HG03442 (cell line): ENCODE results near the gene APP.
A peak's percentile ranks its signal among the peaks of the same experiment; 100 is the strongest.
"Not testable (repeated sequence)": the region's sequence is repeated elsewhere in the genome, so short reads cannot be mapped to it uniquely, and the experiment has no call there.

Experiments
- ATAC-seq: cut with Tn5 transposase; IDR thresholded peaks from one replicate; pipeline ENCODE4 v1.9.1; 2021; ENCODE audit warnings: mild to moderate bottlenecking, moderate library complexity; ENCODE audit not compliant: unreplicated experiment

APP gene

GRCh38 chr21:26165331-26165730, 5.2 kb downstream of the APP start:
- ATAC-seq: no peak

GRCh38 chr21:26164311-26164710, 6.3 kb downstream of the APP start:
- no peak for ATAC-seq

DNA sequence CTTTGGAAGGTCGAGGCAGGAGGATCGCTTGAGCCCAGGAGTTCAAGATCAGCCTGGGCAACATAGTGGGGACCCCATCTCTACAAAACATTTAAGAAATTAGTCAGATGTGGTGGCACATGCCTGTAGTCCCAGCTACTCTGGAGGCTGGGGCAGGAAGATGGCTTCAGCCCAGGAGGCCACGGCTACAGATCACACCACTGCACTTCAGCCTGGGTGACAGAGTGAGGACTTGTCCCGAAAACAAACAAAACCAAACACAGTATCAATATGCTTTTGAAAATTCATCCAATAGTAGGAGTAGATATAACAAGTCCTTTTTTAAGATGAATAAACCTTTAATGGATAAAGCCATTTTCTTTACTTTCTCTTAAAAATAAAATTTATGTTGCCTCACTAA, 8.5 kb downstream of the APP start:
- ATAC-seq: no peak

DNA sequence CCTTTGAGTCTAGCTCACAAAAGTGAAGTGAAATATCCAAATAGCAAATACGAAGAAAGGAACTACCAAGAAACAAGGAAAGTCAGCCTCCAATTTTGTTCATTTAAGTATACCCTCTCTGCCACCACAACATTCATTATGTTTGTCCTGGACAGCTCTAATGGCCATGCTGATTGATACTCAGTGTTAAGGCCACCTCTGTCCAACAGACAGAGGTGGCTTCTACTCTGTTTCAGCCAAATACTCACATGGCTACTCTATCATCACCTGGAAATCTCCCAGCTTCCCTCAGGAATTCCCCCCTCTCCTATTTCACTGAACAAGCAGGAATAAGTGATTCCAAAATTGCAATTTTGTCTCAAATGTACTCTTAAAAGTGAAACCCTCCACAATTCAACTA, 10.7 kb downstream of the APP start:
- ATAC-seq: no peak

- ATAC-seq: no peak
Observed at GRCh38 chr21:26157801-26158200, 12.8 kb downstream of the APP start.

DNA sequence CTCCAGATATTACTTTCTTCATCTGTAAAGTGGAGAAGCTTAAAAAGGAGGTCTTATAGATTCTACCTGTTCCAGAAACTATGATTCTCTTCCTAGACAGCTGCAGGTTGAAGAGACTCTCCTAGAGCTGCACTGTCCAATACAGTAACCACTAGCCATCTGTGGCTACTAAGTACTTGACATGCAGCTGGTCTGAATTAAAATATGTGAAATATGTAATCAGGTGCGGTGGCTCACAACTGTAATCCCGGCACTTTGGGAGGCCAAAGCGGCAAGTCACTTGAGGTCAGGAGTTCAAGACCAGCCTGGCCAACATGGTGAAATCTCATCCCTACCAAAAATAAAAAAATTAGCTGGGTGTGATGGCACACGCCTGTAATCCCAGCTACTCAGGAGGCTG, 15.8 kb downstream of the APP start:
- ATAC-seq: no peak

- ATAC-seq: no peak
Observed at GRCh38 chr21:26153758-26154157, 16.8 kb downstream of the APP start.

DNA sequence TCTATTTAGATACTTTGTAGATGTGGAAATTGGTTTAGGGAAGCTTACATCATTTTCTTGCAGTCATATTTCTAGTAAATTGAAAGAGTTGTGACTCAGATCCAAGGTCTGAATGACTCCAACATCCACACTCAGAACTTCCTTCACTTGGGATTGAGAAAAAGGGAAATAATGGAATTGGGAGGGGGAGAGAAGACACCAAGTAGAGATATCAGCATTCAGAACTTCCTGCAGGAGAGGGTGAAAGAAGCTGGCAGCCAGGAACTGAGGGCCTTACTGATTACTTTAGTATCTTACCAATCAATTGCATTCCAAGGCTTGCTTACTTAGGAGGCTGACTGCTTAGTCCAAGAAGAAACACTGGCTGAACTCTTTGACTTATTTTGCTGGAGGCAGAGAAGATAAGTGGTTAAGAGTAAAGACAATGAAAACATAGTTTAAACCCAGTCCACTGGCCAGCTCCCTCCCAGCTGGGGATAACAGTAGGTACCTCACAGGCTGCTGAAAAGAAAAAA, 21.7 kb downstream of the APP start:
- ATAC-seq: no peak

GRCh38 chr21:26148071-26148839, 22.3 kb downstream of the APP start:
- no peak for ATAC-seq

- no peak for ATAC-seq
Observed at GRCh38 chr21:26147535-26147934, 23.0 kb downstream of the APP start.

DNA sequence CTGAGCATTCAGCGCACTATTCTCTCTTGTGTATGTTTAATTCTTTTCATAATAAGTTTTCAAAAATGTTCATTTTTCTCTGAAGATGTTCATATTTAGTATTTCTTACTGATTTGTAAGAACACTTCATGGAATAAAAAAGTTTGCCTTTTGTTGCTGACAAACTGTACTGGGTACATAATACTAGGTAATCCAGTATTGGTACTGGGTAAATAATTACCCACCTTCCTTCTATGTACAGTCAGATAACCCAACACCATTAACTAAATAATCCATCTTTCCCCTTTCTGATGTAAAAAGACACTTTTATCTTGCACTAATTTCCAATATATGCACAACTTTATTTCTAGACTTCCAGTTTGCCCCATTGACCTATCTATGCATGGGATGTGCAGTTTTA, 23.9 kb downstream of the APP start:
- ATAC-seq: no peak

DNA sequence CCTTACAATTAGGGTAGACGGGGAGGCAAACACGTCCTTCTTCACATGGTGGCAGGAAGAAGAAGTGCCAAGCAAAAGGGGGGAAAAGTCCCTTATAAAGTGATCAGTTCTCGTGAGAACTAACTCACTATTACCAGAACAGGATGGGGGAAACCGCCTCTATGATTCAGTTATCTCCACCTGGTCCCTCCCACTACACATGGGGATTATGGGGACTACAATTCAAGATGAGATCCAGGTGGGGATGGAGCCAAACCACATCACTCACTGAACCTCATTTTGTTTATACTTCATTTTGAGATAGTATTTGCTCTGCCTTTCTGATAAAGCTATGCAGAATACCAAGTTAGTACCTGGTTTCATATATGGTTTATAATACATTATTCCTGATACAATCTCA, 26.5 kb downstream of the APP start:
- no peak for ATAC-seq

DNA sequence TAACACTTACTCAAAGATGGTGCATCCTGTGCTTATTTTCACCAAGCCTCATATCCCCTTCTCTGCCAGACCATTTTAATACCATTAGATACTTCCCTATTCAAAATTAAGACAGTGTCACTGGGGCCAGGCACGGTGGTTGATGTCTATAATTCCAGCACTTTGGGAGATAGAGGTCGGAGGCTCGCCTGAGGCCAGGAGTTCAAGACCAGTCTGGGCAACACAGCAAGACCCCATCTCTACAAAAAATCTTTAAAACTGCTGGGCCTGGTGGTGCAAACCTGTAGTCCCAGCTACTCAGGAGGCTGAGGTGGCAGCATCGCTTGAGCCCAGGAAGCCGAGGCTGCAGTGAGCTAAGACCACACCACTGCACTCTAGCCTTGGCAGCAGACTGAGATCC, 28.2 kb downstream of the APP start:
- no peak for ATAC-seq

GRCh38 chr21:26140926-26141325, 29.6 kb downstream of the APP start:
- no peak for ATAC-seq

DNA sequence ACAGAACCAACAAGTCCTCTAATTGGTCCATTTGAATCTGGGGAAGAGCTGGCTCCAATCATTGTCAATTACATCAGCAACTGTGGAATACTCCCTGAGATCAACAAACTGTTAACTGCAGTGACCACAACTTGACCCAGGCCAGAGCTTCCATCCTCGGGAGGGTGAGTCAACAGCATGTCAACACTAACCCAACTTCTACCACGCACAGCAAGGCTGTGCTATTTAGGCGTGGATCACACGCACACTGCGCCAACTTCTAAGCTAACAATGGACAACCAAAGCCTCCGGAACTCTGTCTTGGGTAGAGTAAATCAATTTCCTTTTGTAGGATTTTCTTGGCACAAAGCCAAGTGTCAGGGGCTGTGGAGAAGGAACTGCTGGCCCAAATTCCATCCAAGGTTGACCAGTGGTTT, 30.4 kb downstream of the APP start:
- ATAC-seq: no peak

DNA sequence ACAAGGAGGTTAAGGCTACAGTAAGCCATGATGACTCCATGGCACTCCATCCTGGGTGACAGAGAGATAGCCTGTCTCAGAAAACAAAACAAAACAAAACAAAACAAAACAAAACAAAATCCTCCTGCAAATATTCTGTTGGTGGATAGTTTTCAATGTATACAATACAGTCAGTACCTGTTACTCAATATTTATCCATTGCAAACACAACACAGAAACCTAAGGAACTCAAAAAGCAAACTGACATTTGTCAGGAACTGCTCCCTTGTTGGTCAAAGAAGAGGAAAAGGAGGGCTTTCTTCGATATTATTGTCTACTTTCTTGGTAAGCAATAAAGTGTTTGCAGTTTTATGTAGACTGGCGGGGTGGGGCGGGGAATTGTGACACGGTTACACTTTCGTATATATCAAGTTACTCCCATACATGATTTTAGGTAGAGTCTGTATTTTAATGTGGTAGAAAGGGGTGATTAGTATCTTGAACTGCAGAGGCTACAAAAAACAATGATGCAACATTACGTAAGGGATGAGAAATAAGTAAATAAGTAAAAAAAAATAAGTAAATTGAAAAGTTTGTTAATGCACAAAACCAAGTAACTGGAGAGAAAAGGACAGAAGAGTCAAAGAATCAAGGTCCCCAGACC, 31.8 kb downstream of the APP start:
- no peak for ATAC-seq

- no peak for ATAC-seq
Observed at GRCh38 chr21:26137379-26138060, 33.0 kb downstream of the APP start.

DNA sequence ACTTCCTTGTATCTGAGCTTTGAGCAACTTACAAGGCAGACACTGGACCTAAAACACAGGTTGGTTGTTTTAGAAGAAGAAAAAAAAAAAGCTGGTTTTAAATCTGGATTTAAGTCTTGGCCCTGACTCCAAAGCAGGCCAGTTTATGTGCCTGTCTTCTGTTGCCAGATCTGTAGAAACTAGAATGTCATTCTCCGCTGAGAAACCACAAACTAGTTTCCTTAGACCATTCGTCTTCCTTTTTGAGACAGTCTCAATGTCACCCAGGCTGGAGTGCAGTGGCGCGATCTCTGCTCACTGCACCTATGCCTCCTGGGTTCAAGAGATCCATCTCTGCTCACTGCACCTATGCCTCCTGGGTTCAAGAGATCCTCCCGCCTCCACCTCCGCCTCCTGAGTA, 33.9 kb downstream of the APP start:
- ATAC-seq: peak; percentile 96

DNA sequence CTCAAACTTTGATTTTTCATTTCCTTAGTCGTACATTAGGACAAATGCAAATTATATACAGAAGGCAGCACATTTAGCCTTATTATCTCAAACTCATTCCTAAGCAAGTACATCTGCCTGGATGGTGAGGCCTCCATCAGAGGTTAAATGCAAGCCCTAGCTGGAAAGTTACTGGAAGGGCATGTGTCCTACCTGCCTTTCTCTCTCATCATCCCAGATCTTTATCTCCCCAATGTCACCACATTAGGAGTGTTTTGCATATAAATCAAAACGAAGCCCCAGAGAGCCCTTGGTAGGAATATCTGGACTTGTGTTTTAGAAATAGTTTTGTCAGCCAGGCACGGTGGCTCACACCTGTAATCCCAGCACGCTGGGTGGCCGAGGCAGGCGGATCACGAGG, 35.0 kb downstream of the APP start:
- no peak for ATAC-seq

GRCh38 chr21:26131554-26131953, 39.0 kb downstream of the APP start:
- ATAC-seq: no peak

- not testable (repeated sequence) for ATAC-seq
Observed at GRCh38 chr21:26131053-26131452, 39.5 kb downstream of the APP start.
